Measurements from ENCODE around the gene POGLUT2.
A peak's percentile ranks its signal among the peaks of the same experiment; 100 is the strongest.

The POGLUT2 gene

GRCh38 chr13:102798581-102799425 lies at the start of gene POGLUT2, which contains the start of gene BIVM:
POGLUT2 (minus strand) TSS chr13:102798976; CDS start chr13:102798670, 306 bp downstream.
BIVM (plus strand) TSS chr13:102799119; CDS start chr13:102807268, 8,149 bp downstream.
- FAIRE-seq, result peak; percentile 82

GRCh38 chr13:102847272-102848234 lies 48.8 kb upstream of the POGLUT2 start:
- FAIRE-seq, result peak; percentile 90

- FAIRE-seq, result peak; percentile 55
These were observed 47.7 kb upstream of the POGLUT2 start for GRCh38 chr13:102846261-102847015.

GRCh38 chr13:102845630-102846260 lies 47.0 kb upstream of the POGLUT2 start, which contains the start of gene ERCC5:
ERCC5 (plus strand) TSS chr13:102846032; CDS start chr13:102846267, 235 bp downstream.
- FAIRE-seq, result peak; percentile 92

- FAIRE-seq, result no peak
These were observed 46.5 kb upstream of the POGLUT2 start for GRCh38 chr13:102845289-102845629.

GRCh38 chr13:102839462-102839861 lies 40.7 kb upstream of the POGLUT2 start:
- no peak for FAIRE-seq

- no peak for FAIRE-seq
These were observed 40.2 kb upstream of the POGLUT2 start for GRCh38 chr13:102838982-102839381.

GRCh38 chr13:102838273-102838672 lies 39.5 kb upstream of the POGLUT2 start:
- no peak for FAIRE-seq

GRCh38 chr13:102836471-102836870 lies 37.7 kb upstream of the POGLUT2 start:
- FAIRE-seq, result no peak

GRCh38 chr13:102830646-102831045 lies 31.9 kb upstream of the POGLUT2 start:
- no peak for FAIRE-seq

- no peak for FAIRE-seq
These were observed 27.3 kb upstream of the POGLUT2 start for GRCh38 chr13:102825921-102826706.

- no peak for FAIRE-seq
These were observed 26.6 kb upstream of the POGLUT2 start for GRCh38 chr13:102825400-102825799.

- FAIRE-seq, result no peak
These were observed 19.1 kb upstream of the POGLUT2 start for GRCh38 chr13:102817907-102818306.

- FAIRE-seq, result no peak
These were observed 18.5 kb upstream of the POGLUT2 start for GRCh38 chr13:102817241-102817640.

- no peak for FAIRE-seq
These were observed 17.9 kb upstream of the POGLUT2 start for GRCh38 chr13:102816708-102817107.

GRCh38 chr13:102815788-102816187 lies 17.0 kb upstream of the POGLUT2 start:
- no peak for FAIRE-seq

- no peak for FAIRE-seq
These were observed 16.0 kb upstream of the POGLUT2 start for GRCh38 chr13:102814793-102815192.

- no peak for FAIRE-seq
These were observed 15.3 kb upstream of the POGLUT2 start for GRCh38 chr13:102814025-102814607.

- FAIRE-seq, result no peak
These were observed 14.0 kb upstream of the POGLUT2 start for GRCh38 chr13:102812611-102813287.

- FAIRE-seq, result no peak
These were observed 8.9 kb upstream of the POGLUT2 start for GRCh38 chr13:102807699-102808098.
